Measurements from ENCODE around the gene GSDME. TPM values are rescaled to one million over a fixed set of nuclear protein-coding genes. Genes with fewer than 3 reads are reported as not detected.

The GSDME gene
- total RNA-seq, 1 experiment from 2014 or later, result 4.5 TPM

GRCh38 chr7:24741679-24742505 is 15.4 kb downstream of the GSDME start:
- Histone ChIP-seq H3K27me3 (ENCODE audit: control insufficient read depth, insufficient read depth, low read length) (no peaks in the 10 kb centered on the region), H3K9me3 (ENCODE audit: control insufficient read depth, insufficient read depth, low read depth, low read length) (no peaks in the 10 kb centered on the region), H3K36me3 (ENCODE audit: control insufficient read depth, insufficient read depth, low read length) (no peaks in the 10 kb centered on the region), H3K27ac (ENCODE audit: low read length) (no peak overlapping the region), H3K4me1 (ENCODE audit: control insufficient read depth, insufficient read depth, low read length) (no peaks in the 10 kb centered on the region), H3K4me3 (ENCODE audit: low read depth in 2 of 2, low read length in 2 of 2) (no peak overlapping the region)
- ChIA-PET POLR2A (no interaction called here), CTCF (no interaction called here)
- intact Hi-C loops (cut with micrococcal nuclease; ENCODE audit: unreplicated experiment), result no loop called here
- ATAC-seq (no peak), DNase-seq (ENCODE audit: low read depth, low spot score) (no peak)
- TF ChIP-seq SIN3A (IDR thresholded peaks at IDR 0.05; ENCODE audit: borderline replicate concordance, insufficient read depth, low read depth, low read length) (no peak), REST (IDR thresholded peaks at IDR 0.05; ENCODE audit: insufficient read depth in 1 of 2, low read depth in 2 of 2, low read length in 1 of 2) (no peak), TCF7L2 (IDR thresholded peaks at IDR 0.05; ENCODE audit: low read depth, low read length) (no peak), POLR2AphosphoS5 (IDR thresholded peaks at IDR 0.05; ENCODE audit: low read depth, low read length) (no peak)
- TF ChIP-seq, protein P1, sequence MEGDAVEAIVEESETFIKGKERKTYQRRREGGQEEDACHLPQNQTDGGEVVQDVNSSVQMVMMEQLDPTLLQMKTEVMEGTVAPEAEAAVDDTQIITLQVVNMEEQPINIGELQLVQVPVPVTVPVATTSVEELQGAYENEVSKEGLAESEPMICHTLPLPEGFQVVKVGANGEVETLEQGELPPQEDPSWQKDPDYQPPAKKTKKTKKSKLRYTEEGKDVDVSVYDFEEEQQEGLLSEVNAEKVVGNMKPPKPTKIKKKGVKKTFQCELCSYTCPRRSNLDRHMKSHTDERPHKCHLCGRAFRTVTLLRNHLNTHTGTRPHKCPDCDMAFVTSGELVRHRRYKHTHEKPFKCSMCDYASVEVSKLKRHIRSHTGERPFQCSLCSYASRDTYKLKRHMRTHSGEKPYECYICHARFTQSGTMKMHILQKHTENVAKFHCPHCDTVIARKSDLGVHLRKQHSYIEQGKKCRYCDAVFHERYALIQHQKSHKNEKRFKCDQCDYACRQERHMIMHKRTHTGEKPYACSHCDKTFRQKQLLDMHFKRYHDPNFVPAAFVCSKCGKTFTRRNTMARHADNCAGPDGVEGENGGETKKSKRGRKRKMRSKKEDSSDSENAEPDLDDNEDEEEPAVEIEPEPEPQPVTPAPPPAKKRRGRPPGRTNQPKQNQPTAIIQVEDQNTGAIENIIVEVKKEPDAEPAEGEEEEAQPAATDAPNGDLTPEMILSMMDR (IDR thresholded peaks at IDR 0.05), result no peak
- in situ Hi-C loops (cut with HindIII; ENCODE audit: low pct_unique_long_range_greater_than_20kb, low sequenced_read_pairs), result no loop called here
- BruUV-seq (replicated peaks), result no TSS peak

GRCh38 chr7:24740871-24741270 is 16.4 kb downstream of the GSDME start:
- Histone ChIP-seq H3K4me3 (ENCODE audit: low read depth in 2 of 2, low read length in 2 of 2) (no peak overlapping the region), H3K36me3 (ENCODE audit: control insufficient read depth, insufficient read depth, low read length) (no peaks in the 10 kb centered on the region), H3K4me1 (ENCODE audit: control insufficient read depth, insufficient read depth, low read length) (no peaks in the 10 kb centered on the region), H3K27ac (ENCODE audit: low read length) (no peak overlapping the region), H3K9me3 (ENCODE audit: control insufficient read depth, insufficient read depth, low read depth, low read length) (no peaks in the 10 kb centered on the region), H3K27me3 (ENCODE audit: control insufficient read depth, insufficient read depth, low read length) (no peaks in the 10 kb centered on the region)
- ATAC-seq, result no peak
- TF ChIP-seq POLR2AphosphoS5 (IDR thresholded peaks at IDR 0.05; ENCODE audit: low read depth, low read length) (no peak), SIN3A (IDR thresholded peaks at IDR 0.05; ENCODE audit: borderline replicate concordance, insufficient read depth, low read depth, low read length) (no peak), TCF7L2 (IDR thresholded peaks at IDR 0.05; ENCODE audit: low read depth, low read length) (no peak), REST (IDR thresholded peaks at IDR 0.05; ENCODE audit: insufficient read depth in 1 of 2, low read depth in 2 of 2, low read length in 1 of 2) (no peak)
- TF ChIP-seq, protein P1 (IDR thresholded peaks at IDR 0.05), result no peak
- POLR2A ChIA-PET, result no interaction called here
- no TSS peak for BruUV-seq (replicated peaks)
- in situ Hi-C loops (cut with HindIII; ENCODE audit: low pct_unique_long_range_greater_than_20kb, low sequenced_read_pairs), result no loop called here
- no peak for DNase-seq (ENCODE audit: low read depth, low spot score)
- CTCF ChIA-PET, result no interaction called here
- intact Hi-C loops (cut with micrococcal nuclease; ENCODE audit: unreplicated experiment), result no loop called here
